NCI-H2227 treated with DMSO at 0.1 percent for 48 hours (cell line): ENCODE results near the gene NOX3.
"Not testable (repeated sequence)": the region's sequence is repeated elsewhere in the genome, so short reads cannot be mapped to it uniquely, and the experiment has no call there.

Experiments used
- DNase-seq: peaks from one replicate; lab custom pipeline; 2025; lab: John Stamatoyannopoulos, UW

Gene NOX3, protein sequence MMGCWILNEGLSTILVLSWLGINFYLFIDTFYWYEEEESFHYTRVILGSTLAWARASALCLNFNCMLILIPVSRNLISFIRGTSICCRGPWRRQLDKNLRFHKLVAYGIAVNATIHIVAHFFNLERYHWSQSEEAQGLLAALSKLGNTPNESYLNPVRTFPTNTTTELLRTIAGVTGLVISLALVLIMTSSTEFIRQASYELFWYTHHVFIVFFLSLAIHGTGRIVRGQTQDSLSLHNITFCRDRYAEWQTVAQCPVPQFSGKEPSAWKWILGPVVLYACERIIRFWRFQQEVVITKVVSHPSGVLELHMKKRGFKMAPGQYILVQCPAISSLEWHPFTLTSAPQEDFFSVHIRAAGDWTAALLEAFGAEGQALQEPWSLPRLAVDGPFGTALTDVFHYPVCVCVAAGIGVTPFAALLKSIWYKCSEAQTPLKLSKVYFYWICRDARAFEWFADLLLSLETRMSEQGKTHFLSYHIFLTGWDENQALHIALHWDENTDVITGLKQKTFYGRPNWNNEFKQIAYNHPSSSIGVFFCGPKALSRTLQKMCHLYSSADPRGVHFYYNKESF

DNA sequence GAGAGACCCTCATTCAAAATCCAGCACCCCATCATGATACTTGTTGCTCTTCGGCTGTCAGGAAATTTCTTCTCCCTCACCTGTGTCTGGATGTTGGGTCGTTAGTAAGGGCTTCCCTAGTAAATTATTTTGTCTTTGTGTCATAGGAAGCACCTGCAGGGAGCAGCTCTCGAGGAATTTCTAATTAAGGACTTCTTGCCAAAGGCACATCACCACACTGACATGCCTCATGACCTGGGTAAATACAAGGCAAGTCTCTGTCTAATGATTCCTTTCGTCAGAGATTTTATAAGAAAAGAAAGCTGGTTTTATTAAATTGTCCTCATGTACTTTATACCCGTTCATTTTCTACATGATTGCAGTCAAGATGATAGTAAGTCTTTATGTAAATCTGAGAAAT, at the start of gene NOX3:
Gene NOX3, minus strand, starts transcription at position 74 of the 400 bp plus-strand sequence. Its CDS starts 39 bp downstream, at position 35.
- DNase-seq = no peak

DNA sequence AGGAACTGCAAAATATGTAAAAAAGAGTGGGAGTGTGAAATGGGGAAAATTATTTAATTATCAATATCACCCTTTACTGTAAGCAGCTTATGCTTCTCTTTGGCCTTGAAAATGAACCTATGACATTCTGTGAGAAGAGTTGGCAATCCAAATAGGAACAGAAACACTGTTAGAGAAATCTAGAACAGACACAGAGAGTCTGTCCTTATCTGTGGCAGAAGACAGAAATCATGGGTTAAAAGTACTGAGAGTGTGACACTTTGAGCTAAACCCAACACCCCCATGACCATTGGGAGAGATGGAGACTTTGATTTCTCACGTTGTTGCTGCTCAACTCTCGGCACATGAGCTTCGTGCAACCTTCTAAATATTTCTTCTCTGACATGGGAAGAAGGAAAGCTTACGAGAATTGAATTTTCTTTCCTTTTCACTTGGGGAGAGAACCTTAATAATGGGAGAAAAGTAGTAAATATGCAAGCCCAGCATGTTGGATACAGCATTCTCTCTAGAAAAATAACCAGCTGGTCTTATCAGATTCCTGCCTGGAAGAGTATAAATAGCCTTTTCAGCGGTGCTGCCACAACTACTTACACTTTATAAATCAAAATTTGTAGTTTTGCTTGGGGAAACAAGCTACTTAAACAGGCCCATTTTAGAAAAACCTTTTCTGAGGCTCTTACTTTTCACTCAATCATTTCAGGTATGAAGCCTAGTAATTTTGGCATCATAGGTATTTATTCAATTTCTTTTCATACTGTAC, 49.4 kb upstream of the NOX3 start:
- DNase-seq = no peak

DNA sequence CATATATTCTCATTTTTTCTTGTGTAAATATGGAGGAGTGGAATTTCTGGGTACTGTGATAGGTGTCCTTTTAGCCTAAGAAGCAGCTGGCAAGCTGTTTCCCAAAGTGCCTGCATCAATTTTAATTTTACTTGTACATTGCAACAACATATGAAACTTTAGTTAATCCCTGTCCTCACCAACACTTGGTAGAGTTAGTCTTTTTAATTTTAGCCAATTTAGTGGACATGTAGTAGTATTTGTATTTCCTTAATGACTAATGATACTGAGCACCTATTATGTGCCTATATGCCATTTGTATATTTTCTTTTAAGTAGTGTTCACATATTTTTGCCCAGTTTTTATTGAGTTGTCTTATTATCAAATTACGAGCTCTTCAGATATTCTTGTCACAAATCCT, 46.8 kb upstream of the NOX3 start:
- no peak for DNase-seq

DNA sequence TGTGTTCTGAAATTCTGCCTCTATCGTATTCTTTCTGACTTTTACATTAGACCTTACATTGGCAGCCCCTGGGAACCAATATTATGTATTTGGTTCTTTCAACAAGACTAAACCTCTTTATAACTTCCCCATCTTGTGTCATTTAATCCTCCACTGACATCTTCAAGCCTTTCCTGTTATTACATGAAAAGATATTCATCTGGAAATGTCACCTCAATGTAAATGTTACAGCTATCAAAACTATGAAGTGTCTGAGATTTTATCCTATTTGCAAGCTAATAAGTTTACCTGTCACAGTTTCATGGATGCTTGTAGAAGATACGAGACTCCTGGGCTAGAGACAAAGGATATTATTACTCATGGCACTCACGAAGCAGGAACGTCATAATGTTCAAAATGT, 43.9 kb upstream of the NOX3 start:
- no peak for DNase-seq

DNA sequence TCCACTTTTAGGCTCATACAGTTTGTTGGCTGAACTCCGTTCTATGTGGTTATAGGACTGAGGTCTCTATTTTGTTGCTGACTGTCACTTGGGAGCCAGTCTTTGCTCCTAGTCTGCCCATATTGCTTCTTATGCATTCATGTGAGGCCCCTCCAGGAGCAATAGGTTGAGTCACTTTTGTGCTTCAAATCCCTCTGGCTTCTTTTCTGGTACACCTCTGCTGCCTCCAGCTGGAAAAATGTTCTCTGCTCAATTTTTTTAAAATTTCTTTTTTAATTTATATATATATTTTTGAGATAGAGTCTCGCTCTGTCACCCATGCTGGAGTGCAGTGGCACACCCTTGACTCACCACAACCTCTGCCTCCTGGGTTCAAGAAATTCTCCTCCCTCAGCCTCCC, 42.7 kb upstream of the NOX3 start:
- no peak for DNase-seq

DNA sequence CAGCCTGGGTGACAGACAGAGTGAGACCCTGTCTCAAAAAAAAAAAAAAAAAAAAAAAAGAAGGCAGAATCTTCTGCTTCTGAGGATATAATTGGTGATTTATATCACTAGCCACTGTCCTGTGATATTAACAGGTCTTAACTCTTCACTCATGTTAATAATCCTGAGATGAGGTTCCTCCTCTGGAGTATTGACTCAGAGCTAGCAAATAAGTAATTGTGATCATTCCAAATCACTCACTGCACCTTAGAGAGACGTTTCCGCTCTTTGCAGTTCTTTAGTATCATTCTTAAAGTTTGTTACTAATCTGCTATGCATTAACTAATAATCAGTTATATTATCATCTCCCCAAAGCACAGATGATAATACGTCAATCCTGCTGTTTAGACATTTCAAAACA, 41.6 kb upstream of the NOX3 start:
- no peak for DNase-seq

DNA sequence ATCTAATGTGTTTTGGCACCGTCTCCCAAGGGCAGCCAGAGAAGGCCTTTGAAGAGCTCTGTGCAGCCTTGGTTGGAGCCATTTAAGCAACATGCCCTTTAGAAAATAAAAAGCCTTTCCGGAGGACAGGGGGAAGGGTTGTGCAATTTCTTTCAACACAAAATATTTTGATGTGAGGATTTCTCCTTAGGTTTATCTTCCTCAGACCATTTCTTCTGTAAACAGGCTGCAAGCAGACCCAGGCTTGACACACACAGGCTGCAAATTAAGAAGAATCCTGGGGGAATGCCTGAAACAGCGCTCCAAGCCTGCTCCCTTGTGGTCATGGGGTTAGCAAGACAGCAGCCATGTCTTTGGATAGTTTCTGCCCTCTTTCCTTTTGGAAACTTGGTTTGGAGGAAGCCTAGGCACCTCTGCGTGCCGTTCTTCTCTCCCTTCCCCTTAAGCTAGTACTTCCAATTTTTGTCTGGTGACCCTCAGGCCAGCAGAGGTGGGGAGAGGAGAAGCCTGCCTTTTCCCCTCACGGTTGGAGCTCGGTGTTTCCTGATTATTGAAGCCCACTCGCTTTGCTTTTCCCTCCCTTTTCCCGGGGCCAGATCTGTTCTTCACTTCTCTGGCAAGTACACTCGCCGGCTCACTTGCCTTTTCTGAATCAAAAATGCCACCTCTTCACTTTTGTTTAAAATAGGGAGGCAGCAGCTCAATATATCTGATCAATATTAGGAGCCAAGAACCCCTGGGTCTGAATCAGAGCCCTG, 39.6 kb upstream of the NOX3 start:
- DNase-seq = no peak

DNA sequence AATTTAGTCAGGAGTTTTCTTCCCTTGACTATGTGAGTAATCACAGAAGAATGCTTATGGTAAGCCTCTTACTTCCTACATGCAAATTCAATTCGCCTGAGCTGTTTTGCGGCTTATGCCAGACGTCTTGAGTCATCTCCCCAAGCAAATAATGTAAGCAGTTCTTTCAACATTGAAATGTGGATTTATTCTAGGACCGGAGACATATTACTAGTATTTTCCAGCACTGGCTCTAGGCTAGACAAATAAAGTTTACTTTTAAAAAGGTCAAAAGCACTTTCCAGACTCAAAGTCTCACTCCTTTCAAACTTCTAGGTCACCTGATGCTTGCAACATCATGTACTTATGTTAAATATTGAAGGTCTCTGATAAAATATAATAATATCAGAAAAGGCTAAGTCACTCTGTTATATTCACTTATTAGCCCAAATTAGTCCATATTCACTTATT, 38.1 kb upstream of the NOX3 start:
- DNase-seq = no peak

DNA sequence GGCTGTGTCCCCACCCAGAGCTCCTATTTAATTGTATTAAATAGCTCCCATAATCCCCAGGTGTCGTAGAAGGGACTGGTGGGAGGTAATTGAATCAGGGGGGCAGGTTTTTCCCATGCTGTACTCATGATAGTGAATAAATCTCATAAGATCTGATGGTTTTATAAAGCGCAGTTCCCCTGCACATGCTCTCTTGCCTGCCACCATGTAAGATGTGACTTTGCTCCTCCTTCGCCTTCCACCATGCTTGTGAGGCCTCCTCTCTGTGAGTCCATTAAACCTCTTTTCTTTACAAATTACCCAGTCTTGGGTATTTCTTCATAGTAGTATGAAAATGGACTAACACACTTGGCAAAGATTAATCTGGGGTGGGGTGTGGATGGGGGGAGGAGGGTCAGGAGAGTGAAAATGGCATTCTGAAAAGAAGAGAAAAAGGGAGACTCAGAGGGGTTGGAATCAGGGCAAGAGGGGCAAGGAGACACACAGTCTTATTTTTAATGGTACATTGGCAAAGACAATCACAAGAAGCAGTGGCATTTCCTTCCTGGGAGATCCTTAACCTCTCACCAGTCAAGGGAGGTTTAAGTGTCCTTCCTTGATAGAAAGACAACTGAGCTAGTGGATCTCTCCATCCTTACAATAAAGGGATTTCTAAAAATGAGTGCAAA, 37.5 kb upstream of the NOX3 start:
- DNase-seq = no peak

DNA sequence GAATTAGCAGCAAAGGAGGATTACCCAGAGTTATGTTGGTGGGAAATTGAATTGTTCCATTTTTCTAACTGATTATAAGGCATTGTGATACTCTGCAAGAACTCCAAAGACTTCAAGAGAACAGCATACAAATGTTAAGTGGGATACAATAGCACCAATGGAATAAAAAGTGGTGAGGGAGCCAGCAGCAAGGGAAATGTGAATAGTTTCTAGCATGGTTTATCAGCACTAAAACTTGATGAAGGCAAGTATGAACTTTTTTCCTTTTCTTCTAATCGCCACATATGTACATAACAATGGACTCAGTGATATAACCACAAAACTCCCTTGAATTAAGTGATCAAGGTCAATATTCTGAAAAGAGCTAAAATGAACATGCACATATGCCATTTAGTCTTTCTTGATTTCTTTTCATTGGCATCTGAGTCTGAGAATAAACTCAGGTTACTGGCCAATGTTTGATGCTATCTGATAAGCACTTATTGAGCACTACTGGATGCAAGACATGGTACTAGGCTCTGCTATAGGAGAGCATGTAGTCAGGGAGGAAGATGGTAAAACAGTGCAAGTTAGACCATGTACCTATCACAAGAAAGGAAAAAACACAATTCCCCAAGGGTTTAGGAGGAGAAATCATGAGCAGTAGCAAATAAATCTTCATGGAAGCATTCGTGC, 36.6 kb upstream of the NOX3 start:
- DNase-seq = no peak

DNA sequence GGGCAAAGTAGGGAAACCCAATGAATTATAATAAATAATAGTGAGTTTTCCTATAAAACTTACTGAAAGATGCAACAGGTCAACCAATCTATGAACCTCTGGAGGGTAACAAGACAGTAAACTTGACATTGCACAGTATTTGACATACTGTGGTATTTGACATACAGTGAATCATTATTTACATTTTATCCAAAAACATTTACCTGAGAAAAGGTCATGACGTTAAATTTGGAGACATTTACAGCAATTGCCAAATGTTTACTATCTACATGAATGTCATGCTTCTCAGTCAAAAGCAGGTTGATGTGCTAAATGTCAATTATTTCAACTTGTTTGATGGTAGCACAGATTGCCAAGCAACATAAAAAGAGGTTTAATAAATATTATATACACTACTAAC, 35.8 kb upstream of the NOX3 start:
- no peak for DNase-seq

DNA sequence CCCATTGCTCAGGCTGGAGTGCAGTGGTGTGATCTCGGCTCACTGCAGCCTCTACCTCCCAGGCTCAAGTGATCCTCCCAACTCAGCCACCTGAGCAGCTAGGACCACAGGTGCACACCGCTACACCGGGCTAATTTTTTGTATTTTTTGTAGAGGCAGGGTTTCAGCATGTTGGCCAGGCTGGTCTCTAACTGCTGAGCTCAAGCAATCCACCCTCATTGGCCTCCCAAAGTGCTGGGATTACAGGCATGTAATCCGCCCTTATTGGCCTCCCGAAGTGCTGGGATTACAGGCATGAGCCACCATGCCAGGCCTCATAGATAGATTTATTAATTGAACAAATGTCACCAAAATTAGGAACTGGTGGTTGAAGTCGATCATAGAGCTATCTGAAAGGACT, 32.6 kb upstream of the NOX3 start:
- not testable (repeated sequence) for DNase-seq

DNA sequence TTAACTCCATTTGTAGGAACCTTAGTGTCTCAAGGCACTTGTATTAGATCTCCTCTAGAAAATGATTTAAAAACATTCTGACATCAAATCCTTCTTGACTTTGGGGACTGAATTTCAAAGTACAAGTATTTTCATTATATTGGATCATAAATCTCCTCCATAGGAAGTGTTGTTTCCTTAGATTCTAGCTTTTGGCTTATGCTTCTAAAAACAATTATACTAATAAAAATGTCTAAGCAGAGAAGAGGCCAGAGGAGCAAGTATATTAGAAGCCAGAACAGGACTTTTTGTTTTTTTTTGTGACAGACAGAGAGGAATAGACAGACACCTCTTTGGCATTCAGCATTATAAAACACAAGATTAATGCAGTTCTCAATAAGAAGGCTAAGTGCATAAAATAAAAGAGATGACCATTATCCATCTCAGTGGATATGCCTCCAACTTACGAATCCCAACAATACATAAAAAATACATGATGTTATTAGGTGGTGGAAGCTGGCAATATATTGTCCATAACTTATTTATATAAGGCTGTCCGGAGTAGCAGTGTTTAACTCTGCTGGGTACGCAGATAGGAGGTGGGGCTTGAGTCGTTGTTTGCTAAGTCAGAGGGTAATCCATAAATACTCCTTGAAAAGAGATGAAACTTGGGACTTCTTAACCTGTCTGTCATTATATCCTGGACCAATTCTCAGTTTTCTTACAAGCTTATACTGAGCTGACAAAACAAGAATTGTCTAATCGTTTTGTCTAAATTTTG, 31.9 kb upstream of the NOX3 start:
- no peak for DNase-seq

DNA sequence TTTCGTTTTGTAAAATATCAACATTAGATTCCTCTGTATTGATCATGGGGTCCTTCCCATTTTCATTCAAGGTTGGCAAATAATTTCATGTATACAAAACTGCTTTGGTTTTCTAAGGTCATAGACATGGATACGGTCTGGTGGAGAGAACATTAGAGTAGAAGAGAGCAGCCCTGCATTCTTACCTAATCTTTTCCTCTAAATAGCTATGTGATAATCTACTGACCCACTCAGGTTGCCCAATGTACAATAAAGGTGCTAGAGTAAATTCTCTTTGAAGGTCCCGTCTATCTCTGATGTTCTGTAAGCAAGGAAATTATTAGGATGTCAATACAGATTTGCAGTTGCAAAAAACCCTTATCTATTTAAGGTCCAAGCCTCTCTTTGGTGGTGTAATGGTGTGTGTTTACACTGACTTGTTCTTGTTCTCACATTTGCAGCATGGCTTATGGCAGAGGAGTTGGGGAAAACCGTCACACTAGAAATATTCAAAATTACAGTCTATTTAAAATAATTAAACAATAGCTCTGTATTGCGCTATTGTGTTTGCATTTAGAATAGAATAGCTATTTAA, 31.2 kb upstream of the NOX3 start:
- DNase-seq = no peak

DNA sequence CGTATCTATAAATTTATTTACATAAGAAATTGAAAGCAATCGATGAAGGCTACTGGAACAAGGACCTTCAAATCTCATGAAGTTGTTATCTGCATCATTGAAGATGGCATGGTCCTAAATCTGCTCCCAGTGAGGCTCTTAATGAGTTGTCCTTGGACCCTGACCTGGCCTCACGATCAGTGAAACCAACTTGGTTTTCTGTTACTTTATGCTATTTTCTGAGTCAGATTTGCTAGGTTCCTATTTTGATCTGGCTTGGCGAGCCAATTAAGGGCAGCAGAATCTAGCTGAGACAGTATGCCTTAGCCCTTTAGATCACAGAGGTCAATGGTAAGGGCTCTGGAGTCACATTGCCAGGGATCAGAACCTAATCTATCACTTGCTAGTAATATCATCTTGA, 30.1 kb upstream of the NOX3 start:
- no peak for DNase-seq

DNA sequence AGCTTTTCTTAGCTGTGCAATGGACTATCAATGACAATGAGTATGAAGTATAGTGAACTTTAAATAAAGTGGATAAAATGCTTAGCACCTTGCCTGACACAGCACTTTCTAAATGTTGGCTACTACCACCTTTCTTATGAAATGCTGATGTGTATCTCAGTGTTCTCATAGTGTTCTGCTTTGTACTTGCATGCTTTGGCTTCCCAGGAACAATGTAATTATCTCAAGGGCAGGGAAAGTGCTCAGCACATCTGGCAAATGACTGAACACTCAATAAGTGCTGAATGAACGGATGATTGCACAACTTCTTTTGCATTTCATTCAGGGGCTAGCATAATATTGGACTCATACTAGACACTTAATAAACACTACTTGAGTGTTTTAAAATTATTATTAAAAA, 28.2 kb upstream of the NOX3 start:
- no peak for DNase-seq

DNA sequence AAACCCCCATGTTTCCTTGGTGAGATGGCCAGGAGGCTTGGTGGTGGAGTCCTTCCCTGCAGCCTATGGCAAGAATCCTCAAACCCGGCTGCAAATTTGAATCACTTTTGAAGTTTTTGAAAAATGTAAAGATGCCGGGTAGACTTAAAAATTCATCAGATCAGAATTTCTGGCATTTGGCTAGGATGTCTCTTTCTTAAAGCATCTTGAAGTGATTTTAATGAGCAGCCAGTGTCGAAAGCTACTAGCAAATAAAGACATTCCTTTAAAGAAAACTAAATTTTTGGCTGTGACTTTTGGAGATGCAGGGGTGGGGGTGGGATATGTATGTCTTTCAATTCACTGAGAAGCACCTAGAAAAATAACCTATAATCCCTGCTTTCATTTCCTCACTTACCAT, 25.6 kb upstream of the NOX3 start:
- DNase-seq = no peak

DNA sequence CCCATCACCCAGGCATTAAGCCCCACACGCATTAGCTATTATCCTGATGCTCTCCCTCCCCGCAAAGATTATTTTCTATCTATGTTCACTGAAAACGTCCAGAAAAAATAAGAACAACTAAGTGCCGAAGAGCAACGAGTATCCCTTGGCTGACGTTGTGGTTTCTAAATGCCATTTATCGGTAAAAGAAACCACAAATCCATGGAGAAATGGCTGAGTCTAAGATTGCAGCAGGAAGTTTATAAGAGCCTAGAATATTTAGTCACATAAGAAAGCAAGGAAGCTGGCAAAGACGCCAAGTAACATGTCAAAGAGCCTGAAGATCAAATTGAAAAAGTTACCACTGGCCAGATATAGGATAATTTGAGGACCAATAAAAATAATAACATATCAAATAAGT, 18.1 kb upstream of the NOX3 start:
- no peak for DNase-seq

DNA sequence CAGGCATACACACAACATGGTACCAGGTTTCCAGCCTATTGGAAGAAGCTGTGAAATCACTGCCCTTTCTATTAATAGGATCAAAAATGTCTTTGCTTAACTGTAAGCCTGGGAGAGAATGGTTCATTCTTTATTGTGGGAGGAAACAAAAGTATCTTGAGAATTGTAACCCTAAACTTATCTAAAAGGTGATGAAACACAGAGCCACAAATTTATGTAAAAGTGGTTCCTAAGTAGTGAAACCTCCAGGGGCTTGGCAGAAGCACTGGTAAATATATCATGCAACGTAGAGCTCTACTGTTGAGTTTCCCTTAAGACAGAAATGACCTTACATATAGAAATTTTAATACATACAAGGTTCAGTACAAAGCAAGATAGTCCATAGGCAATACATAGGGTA, 17.2 kb upstream of the NOX3 start:
- DNase-seq = no peak

DNA sequence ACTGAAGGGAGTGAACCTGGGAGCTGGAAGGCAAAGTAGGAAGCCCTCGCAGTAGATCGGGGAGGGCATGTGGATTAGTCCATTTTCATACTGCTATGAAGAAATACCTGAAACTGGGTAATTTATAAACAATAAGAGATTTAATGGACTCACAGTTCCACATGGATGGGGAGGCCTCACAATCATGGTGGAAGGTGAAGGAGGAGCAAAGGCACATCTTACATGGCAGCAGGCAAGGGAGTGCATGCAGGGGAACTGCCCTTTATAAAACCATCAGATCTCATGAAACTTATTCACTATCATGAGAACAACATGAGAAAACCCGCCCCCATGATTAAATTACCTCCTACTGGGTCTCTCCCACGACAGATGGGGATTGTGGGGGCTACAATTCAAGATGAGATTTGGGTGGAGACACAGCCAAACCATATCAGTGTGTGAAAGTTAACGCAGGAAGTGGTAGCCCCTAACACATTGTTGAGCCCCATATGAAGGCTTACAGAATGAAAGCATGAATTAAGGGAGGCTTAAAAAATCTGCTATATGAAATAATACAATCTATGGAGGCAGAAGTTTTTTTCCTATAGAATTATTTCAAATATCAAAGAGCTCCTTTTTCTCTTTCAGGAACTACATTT, 15.5 kb upstream of the NOX3 start:
- not testable (repeated sequence) for DNase-seq
